Measurements from ENCODE around the gene PLCB3.
A peak's percentile ranks its signal among the peaks of the same experiment; 100 is the strongest.

- peak; percentile 64 for TF ChIP-seq POLR2AphosphoS5 (IDR thresholded peaks at IDR 0.05; ENCODE audit: low read depth, low read length)
- no peak for TF ChIP-seq REST (IDR thresholded peaks at IDR 0.05; ENCODE audit: insufficient read depth in 1 of 2, low read depth in 2 of 2, low read length in 2 of 2)
- TF ChIP-seq SIN3A (IDR thresholded peaks at IDR 0.05; ENCODE audit: borderline replicate concordance, insufficient read depth, low read length): no peak
Observed at GRCh38 chr11:64243236-64243854, 8.0 kb upstream of the PLCB3 start.
